H7 (cell line): Measurements from ENCODE around the gene OSBPL3. TPM values are rescaled to one million over a fixed set of nuclear protein-coding genes. Genes with fewer than 3 reads are reported as not detected.

ENCODE experiments used
- DNase-seq: peaks from one replicate; pipeline ENCODE4 v3.0.0; 2012
- H3K27me3 ChIP-seq: 2 replicates; pipeline ENCODE4 v1.6.0; 2011; ENCODE audit warnings: mild to moderate bottlenecking, low read length; ENCODE audit not compliant: control insufficient read depth, insufficient read depth
- H3K36me3 ChIP-seq: replicated peaks from 2 replicates; pipeline ENCODE4 v1.5.1; 2011; ENCODE audit warnings: low read length; ENCODE audit not compliant: control insufficient read depth, insufficient read depth
- H3K4me3 ChIP-seq: 2 replicates; pipeline ENCODE4 v1.5.1; 2011; ENCODE audit warnings: low read depth, mild to moderate bottlenecking, control low read depth, low read length, moderate library complexity; ENCODE audit not compliant: insufficient read depth
- total RNA-seq: library from RNA; depleted of rRNA; stranded (reverse); fragments of >200 nt; shearing (Covaris generic); gene quantifications from 2 replicates; pipeline ENCODE4 v1.2.3, GENCODE V29; 2014

Gene OSBPL3
- total RNA-seq, 1 experiment from 2014 or later = 8.8 TPM

DNA sequence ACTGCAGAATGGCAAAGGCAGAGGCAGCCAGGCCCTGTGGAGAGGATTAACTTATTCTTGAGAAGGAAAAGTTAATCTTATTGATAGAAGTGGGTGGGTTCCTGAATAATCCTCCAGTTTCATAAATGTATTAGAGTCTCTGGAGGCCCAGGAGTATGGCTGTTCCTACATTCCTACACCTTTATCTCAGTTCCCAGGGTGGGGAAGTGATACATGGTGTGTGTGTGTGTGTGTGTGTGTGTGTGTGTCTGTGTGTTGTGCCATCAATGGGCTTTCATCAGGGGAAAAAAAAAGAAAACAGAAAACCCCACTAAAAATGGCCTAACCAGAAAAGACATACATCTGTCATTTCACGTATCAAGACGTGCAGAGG lies 200.7 kb downstream of the OSBPL3 start:
- Histone ChIP-seq H3K27me3 (no peaks in the 10 kb centered on the region), H3K4me3 (no peak overlapping the region), H3K36me3 (no peaks in the 10 kb centered on the region)
- DNase-seq = no peak

DNA sequence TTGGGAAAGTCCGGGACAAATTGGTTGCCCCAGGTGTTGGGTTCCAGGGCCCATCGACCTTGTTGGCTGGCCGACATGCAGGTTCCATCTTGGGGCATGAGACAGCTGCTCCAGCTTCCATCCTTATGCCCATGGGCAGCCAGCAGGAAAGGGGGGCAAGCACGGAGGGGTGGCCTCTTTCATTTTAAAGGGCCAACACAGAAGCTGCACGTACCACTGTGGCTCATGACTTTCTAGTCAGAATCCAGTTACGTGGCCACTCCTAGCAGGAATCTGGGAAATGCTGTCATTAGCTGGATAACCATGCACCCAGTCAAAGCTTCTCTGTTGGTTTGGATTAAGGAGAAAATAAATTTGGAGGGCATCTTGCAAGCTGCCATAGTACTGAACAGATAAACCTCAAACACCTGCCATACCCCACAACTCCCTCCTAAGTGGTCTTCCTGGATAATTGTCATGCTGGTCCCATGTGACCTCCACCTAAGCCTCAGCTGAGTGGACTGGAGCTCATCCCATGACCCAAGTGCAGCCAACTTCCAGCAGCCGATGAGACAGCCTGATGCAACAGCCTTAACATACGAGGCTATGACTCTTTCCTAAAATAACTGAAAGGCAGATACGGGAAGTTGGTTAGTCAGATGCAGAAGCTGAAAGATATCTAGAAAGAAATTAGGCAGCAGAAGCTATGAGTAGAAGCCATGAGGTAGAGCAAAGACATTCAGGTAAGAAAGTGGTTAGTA lies 201.3 kb downstream of the OSBPL3 start:
- DNase-seq = no peak
- Histone ChIP-seq H3K36me3 (no peaks in the 10 kb centered on the region), H3K27me3 (no peaks in the 10 kb centered on the region), H3K4me3 (no peak overlapping the region)

DNA sequence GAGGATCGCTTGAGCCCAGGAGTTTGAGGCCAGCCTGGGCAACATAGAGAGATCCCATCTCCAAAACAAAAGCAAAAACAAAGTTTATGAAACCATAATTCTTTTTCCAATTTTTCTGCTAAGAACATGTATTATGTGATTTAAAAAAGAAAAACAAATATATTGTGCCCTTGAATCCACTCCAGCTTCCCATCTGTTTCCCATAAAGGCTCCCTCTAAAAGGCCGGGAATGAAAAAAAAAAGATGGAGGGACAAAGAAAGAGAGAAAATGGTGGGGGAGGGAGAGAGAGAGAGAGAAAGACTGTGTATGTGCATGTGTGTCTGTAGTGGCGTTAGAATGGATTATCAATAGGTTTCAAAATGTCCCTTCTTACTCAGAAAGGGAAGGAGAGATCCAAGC lies 202.2 kb downstream of the OSBPL3 start:
- no peaks in the 10 kb centered on the region for H3K27me3 ChIP-seq
- no peaks in the 10 kb centered on the region for H3K36me3 ChIP-seq
- no peak for DNase-seq
- H3K4me3 ChIP-seq = no peak overlapping the region

DNA sequence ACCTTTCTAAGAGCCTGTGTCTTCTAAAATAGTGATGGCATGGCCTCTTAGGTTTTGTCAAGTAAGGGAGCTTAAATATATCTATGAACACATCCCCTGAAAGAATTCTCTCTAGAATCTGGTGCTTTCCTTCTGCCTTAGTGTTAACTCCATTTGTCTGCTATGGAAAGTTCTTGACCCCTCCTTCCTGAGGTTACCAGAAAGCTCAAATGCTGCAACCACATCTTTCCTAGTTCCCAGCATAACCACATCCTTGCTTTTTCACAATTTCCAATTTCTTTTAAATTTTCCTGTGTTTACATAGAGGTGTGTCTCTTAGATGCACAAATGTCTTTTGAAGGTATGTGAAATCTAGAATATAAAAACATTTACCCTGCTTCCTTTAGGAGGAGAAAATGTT lies 206.3 kb downstream of the OSBPL3 start:
- H3K4me3 ChIP-seq = no peak overlapping the region
- no peaks in the 10 kb centered on the region for H3K36me3 ChIP-seq
- no peak for DNase-seq
- no peaks in the 10 kb centered on the region for H3K27me3 ChIP-seq

DNA sequence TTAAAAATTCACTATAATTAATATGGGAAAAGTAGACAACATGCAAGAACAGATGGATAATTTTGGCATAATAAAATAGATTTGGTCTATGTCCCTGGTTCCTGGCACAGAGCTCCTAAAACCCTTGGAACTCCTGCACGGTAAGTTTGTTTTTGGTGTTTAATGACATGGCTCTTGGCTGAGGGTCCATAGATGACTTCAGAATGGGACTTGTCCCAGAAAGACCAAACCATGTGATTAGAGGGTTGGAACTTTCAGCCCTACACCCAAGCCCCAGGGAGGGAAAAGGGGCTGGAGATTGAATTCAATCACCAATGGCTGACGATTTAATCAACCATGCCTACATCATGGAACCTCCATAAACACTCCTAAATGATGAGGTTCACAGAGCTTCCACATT lies 210.1 kb downstream of the OSBPL3 start:
- Histone ChIP-seq H3K27me3 (no peaks in the 10 kb centered on the region), H3K36me3 (no peaks in the 10 kb centered on the region), H3K4me3 (no peak overlapping the region)
- no peak for DNase-seq

DNA sequence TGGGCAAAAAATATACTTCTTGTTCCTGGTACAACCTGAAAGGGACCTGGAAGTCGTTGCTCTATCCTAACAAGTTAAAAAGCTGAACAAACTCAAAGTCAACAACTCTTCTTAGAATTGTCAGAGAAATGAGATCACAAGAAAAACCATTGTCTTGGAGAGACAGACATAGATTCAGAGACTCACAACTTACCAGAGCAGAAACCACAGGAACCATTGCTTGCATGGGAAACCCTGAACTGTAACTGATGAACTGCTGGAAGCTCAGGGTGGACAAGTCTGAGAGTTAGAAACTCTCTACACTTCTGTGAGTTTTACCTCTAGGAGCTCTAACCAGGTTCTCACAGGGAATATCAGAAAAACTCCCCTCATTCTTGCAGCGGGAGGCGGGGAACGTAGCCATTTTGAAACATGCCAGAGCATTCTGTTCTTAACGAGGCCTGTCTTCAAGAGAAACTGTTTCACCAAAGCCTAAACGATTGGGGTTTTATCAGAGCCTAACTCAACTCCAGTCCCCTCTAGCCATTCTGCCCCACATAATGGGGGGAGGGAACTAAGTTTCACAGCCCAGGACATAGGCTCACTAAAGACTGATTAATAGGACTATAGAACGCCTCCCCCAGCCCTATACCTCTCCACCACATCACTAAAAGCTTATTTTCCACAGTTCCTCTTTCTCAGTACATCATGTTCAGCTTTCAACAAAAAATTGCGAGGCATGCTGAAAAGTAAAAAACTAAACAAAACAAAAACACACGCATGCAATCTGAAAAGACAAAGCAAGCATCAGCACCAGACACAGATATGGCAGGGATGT lies 210.8 kb downstream of the OSBPL3 start:
- DNase-seq = no peak
- Histone ChIP-seq H3K27me3 (no peaks in the 10 kb centered on the region), H3K4me3 (no peak overlapping the region), H3K36me3 (no peaks in the 10 kb centered on the region)

DNA sequence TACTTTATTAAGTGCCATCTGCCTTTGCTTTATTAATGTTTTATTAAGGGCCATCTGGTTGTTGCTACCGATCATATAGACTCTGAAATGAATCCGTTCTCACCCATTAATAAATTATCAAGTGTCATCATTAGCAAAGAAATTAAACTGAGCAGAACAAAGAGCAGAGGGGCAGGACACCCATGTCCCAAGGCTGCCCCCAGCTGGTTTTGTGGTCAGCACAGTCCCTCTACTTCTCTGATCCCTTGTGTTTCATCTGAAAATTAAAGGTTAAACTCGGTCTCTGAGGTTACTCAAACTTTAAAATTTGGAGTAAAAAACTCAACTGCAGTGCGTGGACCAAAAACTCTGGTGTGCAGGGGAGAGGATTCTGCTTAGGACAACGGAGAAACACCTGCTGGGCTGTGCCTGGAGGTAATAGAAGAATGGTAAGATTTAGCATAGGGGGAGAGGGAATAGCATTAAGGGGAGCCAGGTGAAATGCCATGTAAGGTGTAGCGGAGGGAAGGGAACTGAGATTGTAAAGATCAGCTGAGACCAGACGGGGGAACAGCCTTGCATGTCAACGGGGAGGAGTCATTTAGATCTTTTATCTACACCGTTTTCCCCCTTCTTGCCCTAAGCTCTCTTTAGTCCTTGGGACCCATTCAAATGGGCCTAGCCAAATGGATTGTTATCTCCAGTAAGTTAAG lies 212.0 kb downstream of the OSBPL3 start:
- DNase-seq = no peak
- no peaks in the 10 kb centered on the region for H3K27me3 ChIP-seq
- H3K36me3 ChIP-seq = no peaks in the 10 kb centered on the region
- no peak overlapping the region for H3K4me3 ChIP-seq

DNA sequence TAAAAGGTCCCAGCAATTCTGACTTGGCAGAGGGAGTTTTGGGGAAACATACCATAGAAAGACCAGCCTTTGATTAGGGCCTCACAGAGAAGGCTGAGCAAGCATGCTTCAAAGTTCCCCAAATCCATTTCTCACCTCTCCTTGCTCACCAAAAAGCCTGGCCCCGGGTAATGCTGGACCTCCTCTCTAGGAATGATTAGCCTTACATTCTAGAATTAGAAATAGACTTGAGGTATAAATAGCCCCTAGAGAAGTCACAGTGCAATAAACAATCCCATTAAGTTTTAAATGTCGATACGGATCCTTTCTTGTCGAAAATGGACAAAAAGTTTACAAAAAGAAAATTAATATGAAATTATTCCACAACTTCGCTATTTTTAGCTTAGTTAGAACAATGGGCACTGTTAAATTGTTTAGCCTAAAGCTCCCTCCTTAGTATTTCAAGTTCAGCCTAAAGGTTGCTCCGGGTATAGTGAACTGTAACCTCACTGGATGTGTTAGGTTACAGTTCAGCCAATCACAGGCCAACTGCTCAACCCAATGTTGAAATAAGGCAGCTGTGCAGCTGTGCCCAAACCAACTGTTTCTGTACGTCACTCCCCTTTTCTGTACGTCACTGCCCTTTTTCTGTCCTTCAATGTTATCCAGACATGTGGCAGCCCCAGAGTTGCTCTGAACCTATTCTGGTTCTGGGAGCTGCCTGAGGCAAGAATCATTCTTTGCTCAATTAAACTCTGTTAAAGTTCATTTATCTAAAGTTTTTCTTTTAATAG lies 214.8 kb downstream of the OSBPL3 start:
- no peaks in the 10 kb centered on the region for H3K27me3 ChIP-seq
- no peak for DNase-seq
- no peak overlapping the region for H3K4me3 ChIP-seq
- no peaks in the 10 kb centered on the region for H3K36me3 ChIP-seq

DNA sequence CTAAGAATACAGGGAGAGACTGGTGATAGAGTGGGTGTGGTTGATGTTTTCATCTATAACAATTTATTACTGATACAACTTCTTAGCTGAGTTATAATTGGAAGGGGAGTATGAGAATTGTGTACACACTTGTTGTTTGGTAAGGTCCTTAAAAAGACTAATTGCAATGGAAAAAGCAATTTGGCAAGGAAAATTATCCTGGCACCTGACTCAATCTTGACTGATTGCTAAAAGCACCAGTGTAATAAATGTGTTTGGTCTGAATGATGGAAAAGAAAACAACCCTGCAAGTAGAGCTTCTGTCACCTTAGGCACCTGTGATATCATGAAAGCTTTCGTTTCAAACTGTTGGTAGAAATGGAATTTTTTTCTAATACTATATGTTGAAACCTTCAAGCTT lies 216.0 kb downstream of the OSBPL3 start:
- Histone ChIP-seq H3K4me3 (no peak overlapping the region), H3K27me3 (peaks cover 2% of the 10 kb centered on the region; the same call in 1 of the 2 replicates), H3K36me3 (no peaks in the 10 kb centered on the region)
- DNase-seq = no peak

DNA sequence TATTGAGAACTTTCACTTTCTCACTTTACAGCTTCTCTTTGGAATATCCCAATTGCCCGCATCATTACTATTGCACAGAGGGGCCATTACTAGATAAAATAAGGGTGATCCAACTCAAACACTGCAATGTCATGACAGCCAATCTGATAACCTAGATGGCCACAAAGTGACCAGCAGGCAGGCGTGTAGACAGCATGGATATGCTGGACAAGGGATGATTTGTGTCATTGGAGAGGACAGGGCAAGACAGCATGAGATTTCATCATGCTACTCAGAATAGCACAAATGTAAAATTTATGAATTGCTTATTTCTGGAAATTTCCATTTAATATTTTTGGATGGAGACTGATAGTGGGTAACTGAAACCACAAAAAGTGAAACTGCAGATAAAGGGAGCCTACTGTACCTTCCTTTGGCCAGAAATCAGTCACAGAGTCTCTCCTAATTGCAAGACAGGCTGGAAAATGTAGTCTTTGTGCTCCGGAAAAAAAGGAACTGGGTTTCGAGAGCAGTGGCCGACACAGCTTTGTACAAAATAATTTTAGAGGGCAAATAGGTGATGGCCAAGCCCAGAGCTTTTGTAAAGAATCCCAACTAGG lies 216.6 kb downstream of the OSBPL3 start:
- H3K36me3 ChIP-seq = no peaks in the 10 kb centered on the region
- peaks cover 8% of the 10 kb centered on the region for H3K27me3 ChIP-seq
- H3K4me3 ChIP-seq = no peak overlapping the region
- no peak for DNase-seq

DNA sequence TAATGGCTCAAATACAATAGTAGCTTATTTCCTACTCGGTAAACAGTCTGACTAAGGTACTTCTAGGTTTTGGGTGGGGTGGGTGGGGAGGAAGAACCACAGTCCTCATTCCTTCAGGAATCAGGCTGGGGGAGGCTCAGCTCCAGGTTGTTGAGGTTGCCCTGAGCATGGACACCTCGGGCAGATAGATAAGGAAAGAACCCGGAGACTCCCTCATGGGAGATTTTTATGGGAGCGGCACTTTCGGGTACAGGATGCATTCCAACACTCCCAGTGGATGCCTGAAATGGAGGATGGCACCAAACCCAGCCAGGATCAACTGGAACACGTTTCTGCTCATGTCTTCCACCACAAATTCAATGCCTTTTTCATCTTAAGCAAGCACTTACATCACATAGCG lies 217.2 kb downstream of the OSBPL3 start:
- DNase-seq = no peak
- Histone ChIP-seq H3K36me3 (no peaks in the 10 kb centered on the region), H3K4me3 (no peak overlapping the region), H3K27me3 (peaks cover 15% of the 10 kb centered on the region)

DNA sequence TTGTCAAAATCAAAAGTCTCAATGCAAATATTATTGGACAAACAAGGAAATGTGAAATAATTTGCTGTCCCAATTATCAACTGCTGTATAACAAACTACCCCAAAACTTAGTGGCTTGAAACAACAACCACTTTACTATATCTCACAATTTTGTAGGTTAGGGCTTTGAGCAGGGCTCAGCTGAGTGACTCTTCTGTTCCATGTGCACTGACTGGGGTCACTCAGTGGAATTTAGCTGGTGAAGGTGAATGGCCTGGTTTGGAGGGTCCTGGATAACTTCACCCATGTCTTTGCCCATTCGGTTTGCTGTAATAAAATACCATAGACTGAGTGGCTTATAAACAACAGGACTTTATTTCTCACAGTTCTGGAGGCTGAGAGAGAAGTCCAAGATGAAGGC lies 219.0 kb downstream of the OSBPL3 start:
- DNase-seq = no peak
- Histone ChIP-seq H3K27me3 (peaks cover 31% of the 10 kb centered on the region), H3K36me3 (no peaks in the 10 kb centered on the region), H3K4me3 (no peak overlapping the region)

DNA sequence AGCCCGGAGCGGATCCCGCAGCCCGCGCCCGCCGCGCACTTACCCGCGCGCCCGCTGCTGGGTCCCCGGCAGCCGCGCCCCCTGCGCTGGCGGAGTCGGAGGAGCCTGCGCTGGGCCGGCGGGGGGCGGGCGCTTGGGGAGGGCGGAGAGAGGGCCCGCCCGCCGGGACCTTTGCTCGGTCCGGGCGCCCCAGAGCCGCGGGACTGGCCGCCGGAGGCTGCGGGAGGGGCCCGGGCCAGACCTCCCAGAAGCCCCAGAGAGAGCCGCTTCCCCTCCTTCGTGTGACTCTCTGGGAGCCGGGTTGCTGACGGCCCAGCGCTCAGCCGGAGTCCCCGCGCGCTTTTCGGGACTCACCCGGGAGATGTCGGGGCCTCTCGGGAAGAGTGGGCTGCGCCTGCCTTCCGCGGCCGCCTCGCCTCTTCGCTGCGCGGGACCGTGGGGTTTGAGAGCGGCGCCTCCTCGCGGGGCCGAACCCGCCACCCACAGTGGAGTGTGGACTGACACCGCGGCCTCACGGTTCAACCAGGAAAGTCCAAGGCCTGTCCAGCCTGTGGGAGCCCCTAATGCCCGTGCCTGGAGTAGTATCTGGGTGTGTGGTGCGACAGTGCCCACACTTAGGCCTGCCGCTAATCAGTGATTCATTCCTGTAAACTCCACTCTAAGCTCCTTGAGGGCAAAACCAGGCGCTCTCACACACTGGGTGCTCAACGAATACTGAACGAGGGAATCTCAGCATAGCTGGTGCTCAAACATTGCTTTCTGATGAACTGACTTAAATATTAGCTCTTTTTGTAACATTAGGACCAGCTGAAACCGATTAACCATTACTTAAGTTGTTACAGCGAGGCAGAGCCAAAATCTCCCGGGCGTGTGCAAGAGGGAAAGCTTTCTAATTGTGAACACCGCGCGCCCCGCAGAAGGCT lies 222.4 kb downstream of the OSBPL3 start, which contains the start of gene GSDME:
GSDME (minus strand) TSS at position 112 of the 923 bp plus-strand sequence. CDS start 7,690 bp downstream, outside the sequence.
- Histone ChIP-seq H3K27me3 (peaks cover 38% of the 10 kb centered on the region), H3K36me3 (no peaks in the 10 kb centered on the region), H3K4me3 (peak within 1 kb of the TSS; percentile 71)
- peak; percentile 90 for DNase-seq
